ENCODE measurements around the gene B4GALT5.

B4GALT5 gene

GRCh38 chr20:49624317-49624716 lies 89.4 kb downstream of the B4GALT5 start:
- no CpG with 5 or more reads among the region's 6 CpGs for WGBS (ENCODE audit: extremely low coverage, insufficient coverage, low lambda C conversion rate)

DNA sequence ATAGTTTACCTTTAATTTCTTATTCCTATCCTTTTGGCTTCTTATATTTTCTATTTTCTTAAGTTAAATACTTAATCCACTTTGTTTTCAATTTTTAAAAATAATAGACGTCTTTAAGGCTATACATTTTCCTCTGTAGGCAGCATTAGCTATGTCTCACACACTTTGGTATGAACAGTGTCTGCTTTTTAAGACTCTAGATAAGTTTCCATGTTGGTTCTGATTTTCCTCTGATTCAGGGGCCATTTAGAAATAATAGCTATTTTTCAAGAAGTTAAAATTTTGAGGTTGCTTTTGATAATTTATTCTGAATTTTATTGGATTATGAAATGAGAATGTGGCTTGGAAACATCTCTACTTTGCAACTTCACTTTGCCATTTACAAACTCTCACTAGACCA lies 91.4 kb downstream of the B4GALT5 start:
- Histone ChIP-seq H3K4me2 (ENCODE audit: low read length) (no peak overlapping the region), H3K79me2 (ENCODE audit: control insufficient read depth, insufficient read depth, low read length) (no peaks in the 10 kb centered on the region), H3K27ac (ENCODE audit: low read depth, low read length) (no peak overlapping the region), H3K56ac (ENCODE audit: low read length) (no peak overlapping the region), H2BK5ac (ENCODE audit: low read length) (no peak overlapping the region), H3K79me1 (ENCODE audit: low read length) (no peaks in the 10 kb centered on the region), H3K4me3 (ENCODE audit: low read length) (no peak overlapping the region), H3K4ac (ENCODE audit: low read depth, low read length) (no peak overlapping the region), H2BK15ac (replicated peaks; ENCODE audit: low read depth) (no peak overlapping the region), H3K9ac (ENCODE audit: low read length) (no peak overlapping the region), H4K5ac (ENCODE audit: low read length) (no peak overlapping the region), H3K4me1 (ENCODE audit: control insufficient read depth, low read depth, low read length) (no peaks in the 10 kb centered on the region), H2AK5ac (ENCODE audit: low read length) (no peak overlapping the region), H3K36me3 (ENCODE audit: control insufficient read depth, insufficient read depth, low read length) (no peaks in the 10 kb centered on the region), H3K18ac (ENCODE audit: low read length) (no peak overlapping the region), H3K23ac (ENCODE audit: low read length) (no peak overlapping the region), H2BK120ac (ENCODE audit: low read depth, low read length) (no peak overlapping the region), H4K8ac (ENCODE audit: low read depth, low read length) (no peak overlapping the region), H3K27me3 (ENCODE audit: insufficient read depth, low read length, poor library complexity) (no peaks in the 10 kb centered on the region)
- no CpG with 5 or more reads among the region's 1 CpG for WGBS (ENCODE audit: extremely low coverage, insufficient coverage, low lambda C conversion rate)
- DNase-seq = no peak

More at GRCh38 chr20:49624317-49624716, 89.4 kb downstream of the B4GALT5 start:
- no peak overlapping the region for H2BK5ac ChIP-seq (ENCODE audit: low read length)
- no peak overlapping the region for H4K5ac ChIP-seq (ENCODE audit: low read length)
- H3K36me3 ChIP-seq (ENCODE audit: control insufficient read depth, insufficient read depth, low read length) = no peaks in the 10 kb centered on the region
- no peak overlapping the region for H2BK120ac ChIP-seq (ENCODE audit: low read depth, low read length)
- no peak overlapping the region for H3K4ac ChIP-seq (ENCODE audit: low read depth, low read length)
- no peaks in the 10 kb centered on the region for H3K79me2 ChIP-seq (ENCODE audit: control insufficient read depth, insufficient read depth, low read length)
- H2BK15ac ChIP-seq (replicated peaks; ENCODE audit: low read depth) = no peak overlapping the region
- no peak overlapping the region for H3K27ac ChIP-seq (ENCODE audit: low read depth, low read length)
- H3K27me3 ChIP-seq (ENCODE audit: insufficient read depth, low read length, poor library complexity) = no peaks in the 10 kb centered on the region
- no peak overlapping the region for H3K4me2 ChIP-seq (ENCODE audit: low read length)
- DNase-seq = no peak
- H4K8ac ChIP-seq (ENCODE audit: low read depth, low read length) = no peak overlapping the region
- H3K4me1 ChIP-seq (ENCODE audit: control insufficient read depth, low read depth, low read length) = no peaks in the 10 kb centered on the region
- no peak overlapping the region for H3K9ac ChIP-seq (ENCODE audit: low read length)
- no peak overlapping the region for H3K4me3 ChIP-seq (ENCODE audit: low read length)
- H3K23ac ChIP-seq (ENCODE audit: low read length) = no peak overlapping the region
- no peak overlapping the region for H2AK5ac ChIP-seq (ENCODE audit: low read length)
- no peak overlapping the region for H3K18ac ChIP-seq (ENCODE audit: low read length)
- no peak overlapping the region for H3K56ac ChIP-seq (ENCODE audit: low read length)
- no peaks in the 10 kb centered on the region for H3K79me1 ChIP-seq (ENCODE audit: low read length)

DNA sequence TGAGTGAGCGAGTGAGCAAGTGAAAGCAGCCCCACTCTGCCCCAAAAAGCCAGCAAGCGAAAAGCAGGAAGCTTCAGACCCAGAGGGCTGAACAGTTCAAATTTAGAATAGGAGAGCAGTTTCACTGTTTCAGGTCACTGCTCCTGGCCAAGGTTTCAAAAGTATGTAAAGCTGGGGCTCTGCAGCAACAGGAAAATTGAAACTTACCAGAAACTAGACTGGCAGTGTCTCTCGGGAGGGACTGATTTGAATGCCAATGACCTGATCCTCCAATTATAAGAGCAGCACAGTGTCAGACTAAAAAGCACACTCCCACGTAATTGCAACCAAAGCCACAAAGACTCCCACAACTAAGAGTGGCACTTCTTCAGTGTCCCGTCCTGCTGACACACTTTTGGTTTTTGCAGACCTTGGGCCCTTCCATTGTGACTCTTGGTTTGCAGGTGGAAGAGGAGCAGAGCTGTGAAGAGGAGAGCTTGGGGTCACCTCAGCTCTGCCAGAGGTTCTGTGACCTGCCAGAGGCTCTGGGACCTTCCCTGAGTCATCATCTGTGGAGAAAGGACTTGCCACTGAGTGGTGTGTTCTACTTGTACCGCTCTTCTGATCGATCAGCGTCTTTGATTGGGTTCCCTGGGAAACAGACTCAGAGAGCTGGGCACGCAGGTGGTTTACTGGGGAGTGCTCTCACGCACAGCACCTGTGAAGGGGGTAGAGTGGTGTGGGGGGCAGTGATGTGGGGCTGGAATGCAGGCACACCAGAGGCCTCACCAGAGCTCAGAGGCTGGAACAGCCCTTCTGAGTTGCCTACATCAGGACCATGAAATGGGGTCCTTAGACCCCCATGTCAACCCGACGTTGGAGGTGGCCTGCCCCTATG lies 93.1 kb downstream of the B4GALT5 start:
- Histone ChIP-seq H3K79me2 (ENCODE audit: control insufficient read depth, insufficient read depth, low read length) (no peaks in the 10 kb centered on the region), H3K36me3 (ENCODE audit: control insufficient read depth, insufficient read depth, low read length) (no peaks in the 10 kb centered on the region), H4K5ac (ENCODE audit: low read length) (no peak overlapping the region), H3K4ac (ENCODE audit: low read depth, low read length) (no peak overlapping the region), H3K18ac (ENCODE audit: low read length) (no peak overlapping the region), H2BK5ac (ENCODE audit: low read length) (no peak overlapping the region), H3K27ac (ENCODE audit: low read depth, low read length) (no peak overlapping the region), H3K56ac (ENCODE audit: low read length) (no peak overlapping the region), H2AK5ac (ENCODE audit: low read length) (no peak overlapping the region), H3K4me3 (ENCODE audit: low read length) (no peak overlapping the region), H2BK120ac (ENCODE audit: low read depth, low read length) (no peak overlapping the region), H4K8ac (ENCODE audit: low read depth, low read length) (no peak overlapping the region), H3K4me1 (ENCODE audit: control insufficient read depth, low read depth, low read length) (no peaks in the 10 kb centered on the region), H3K27me3 (ENCODE audit: insufficient read depth, low read length, poor library complexity) (no peaks in the 10 kb centered on the region), H3K79me1 (ENCODE audit: low read length) (no peaks in the 10 kb centered on the region), H3K9ac (ENCODE audit: low read length) (no peak overlapping the region), H2BK15ac (replicated peaks; ENCODE audit: low read depth) (no peak overlapping the region), H3K23ac (ENCODE audit: low read length) (no peak overlapping the region), H3K4me2 (ENCODE audit: low read length) (no peak overlapping the region)
- no CpG with 5 or more reads among the region's 12 CpGs for WGBS (ENCODE audit: extremely low coverage, insufficient coverage, low lambda C conversion rate)
- no peak for DNase-seq

DNA sequence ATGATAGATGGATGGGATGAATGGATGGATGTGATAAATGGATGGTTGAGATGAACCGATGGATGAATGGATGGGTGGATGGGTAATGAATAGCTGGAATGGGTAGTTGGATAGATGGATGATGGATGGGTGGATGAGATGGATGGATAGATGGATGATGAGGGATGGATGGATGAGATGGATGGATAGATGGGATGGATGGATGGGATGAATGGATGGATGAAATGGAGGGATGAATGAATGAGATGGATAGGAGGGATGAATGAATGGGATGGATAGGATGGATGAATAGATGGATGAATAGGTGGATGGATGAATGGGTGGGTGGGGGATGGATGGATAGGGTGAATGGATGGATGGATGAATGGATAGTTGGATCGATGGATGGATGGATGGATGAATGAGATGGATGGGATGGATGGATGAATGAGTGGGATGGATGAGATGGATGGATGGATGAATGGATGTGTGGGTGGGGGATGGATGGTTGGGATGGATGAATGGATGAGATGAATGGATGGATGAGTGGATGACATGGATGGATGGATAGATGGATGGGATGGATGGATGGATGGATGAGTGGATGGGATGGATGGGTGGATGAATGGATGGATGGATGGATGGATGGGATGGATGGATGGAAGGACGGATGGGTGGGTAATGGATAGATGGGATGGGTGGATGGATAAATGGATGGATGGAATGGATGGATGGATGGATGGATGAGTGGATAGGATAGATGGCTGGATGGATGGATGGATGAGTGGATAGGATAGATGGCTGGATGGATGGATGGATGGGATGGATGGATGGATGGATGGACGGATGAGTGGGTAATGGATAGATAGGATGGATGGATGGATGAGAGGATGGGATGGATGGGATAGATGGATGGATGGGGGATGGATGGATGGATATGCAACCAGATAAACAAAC lies 94.3 kb downstream of the B4GALT5 start:
- Histone ChIP-seq H2BK15ac (replicated peaks; ENCODE audit: low read depth) (no peak overlapping the region), H3K4ac (ENCODE audit: low read depth, low read length) (no peak overlapping the region), H2BK5ac (ENCODE audit: low read length) (no peak overlapping the region), H3K4me1 (ENCODE audit: control insufficient read depth, low read depth, low read length) (no peaks in the 10 kb centered on the region), H3K4me2 (ENCODE audit: low read length) (no peak overlapping the region), H3K56ac (ENCODE audit: low read length) (no peak overlapping the region), H4K8ac (ENCODE audit: low read depth, low read length) (no peak overlapping the region), H3K79me2 (ENCODE audit: control insufficient read depth, insufficient read depth, low read length) (no peaks in the 10 kb centered on the region), H3K23ac (ENCODE audit: low read length) (no peak overlapping the region), H3K4me3 (ENCODE audit: low read length) (no peak overlapping the region), H3K27me3 (ENCODE audit: insufficient read depth, low read length, poor library complexity) (no peaks in the 10 kb centered on the region), H4K5ac (ENCODE audit: low read length) (no peak overlapping the region), H2AK5ac (ENCODE audit: low read length) (no peak overlapping the region), H3K9ac (ENCODE audit: low read length) (no peak overlapping the region), H2BK120ac (ENCODE audit: low read depth, low read length) (no peak overlapping the region), H3K18ac (ENCODE audit: low read length) (no peak overlapping the region), H3K79me1 (ENCODE audit: low read length) (no peaks in the 10 kb centered on the region), H3K27ac (ENCODE audit: low read depth, low read length) (no peak overlapping the region), H3K36me3 (ENCODE audit: control insufficient read depth, insufficient read depth, low read length) (no peaks in the 10 kb centered on the region)
- 100% methylated on average over 4 of the region's 4 CpGs for WGBS (ENCODE audit: extremely low coverage, insufficient coverage, low lambda C conversion rate)
- DNase-seq = no peak

- H3K27ac ChIP-seq (ENCODE audit: low read depth, low read length) = no peak overlapping the region
- H3K18ac ChIP-seq (ENCODE audit: low read length) = no peak overlapping the region
Measured at GRCh38 chr20:49618289-49618688, 95.4 kb downstream of the B4GALT5 start.

More at GRCh38 chr20:49618289-49618688, 95.4 kb downstream of the B4GALT5 start:
- no peak overlapping the region for H2BK5ac ChIP-seq (ENCODE audit: low read length)
- H3K4ac ChIP-seq (ENCODE audit: low read depth, low read length) = no peak overlapping the region
- H2BK120ac ChIP-seq (ENCODE audit: low read depth, low read length) = no peak overlapping the region
- H3K79me1 ChIP-seq (ENCODE audit: low read length) = no peaks in the 10 kb centered on the region
- H3K4me1 ChIP-seq (ENCODE audit: control insufficient read depth, low read depth, low read length) = no peaks in the 10 kb centered on the region
- no peak overlapping the region for H4K8ac ChIP-seq (ENCODE audit: low read depth, low read length)
- DNase-seq = no peak
- no peak overlapping the region for H2BK15ac ChIP-seq (replicated peaks; ENCODE audit: low read depth)
- no peak overlapping the region for H3K4me3 ChIP-seq (ENCODE audit: low read length)
- no peak overlapping the region for H3K4me2 ChIP-seq (ENCODE audit: low read length)
- no peak overlapping the region for H4K5ac ChIP-seq (ENCODE audit: low read length)
- no peak overlapping the region for H3K56ac ChIP-seq (ENCODE audit: low read length)
- WGBS (ENCODE audit: extremely low coverage, insufficient coverage, low lambda C conversion rate) = no CpG with 5 or more reads among the region's 2 CpGs
- H3K23ac ChIP-seq (ENCODE audit: low read length) = no peak overlapping the region
- H3K79me2 ChIP-seq (ENCODE audit: control insufficient read depth, insufficient read depth, low read length) = no peaks in the 10 kb centered on the region
- no peaks in the 10 kb centered on the region for H3K36me3 ChIP-seq (ENCODE audit: control insufficient read depth, insufficient read depth, low read length)
- H3K27me3 ChIP-seq (ENCODE audit: insufficient read depth, low read length, poor library complexity) = no peaks in the 10 kb centered on the region
- H2AK5ac ChIP-seq (ENCODE audit: low read length) = no peak overlapping the region
- no peak overlapping the region for H3K9ac ChIP-seq (ENCODE audit: low read length)

Data from mesendoderm (in vitro differentiated cells).